Caco-2 (cell line): ENCODE results near the gene SNAPC4. TPM values are rescaled to one million over a fixed set of nuclear protein-coding genes. Genes with fewer than 3 reads are reported as not detected.
"Not testable (repeated sequence)": the region's sequence is repeated elsewhere in the genome, so short reads cannot be mapped to it uniquely, and the experiment has no call there.

ENCODE experiments used
- BruUV-seq: library from RNA; stranded (reverse); fragments of 400-500 nt; replicated peaks from 2 replicates; lab custom pipeline; 2021; lab: Mats Ljungman, UMichigan
- CTCF ChIA-PET: fragments of 300-600 bp; sonication (Branson Sonifier 250); formaldehyde crosslinking; loops from one replicate; lab custom pipeline; 2022; ENCODE audit warnings: antibody characterized with exemption; lab: Charles Lee
- POLR2A ChIA-PET: fragments of 300-600 bp; sonication (Branson Sonifier 250); formaldehyde crosslinking; loops from one replicate; lab custom pipeline; 2022; ENCODE audit warnings: antibody characterized with exemption; lab: Charles Lee
- DNase-seq, 2 experiments: peaks; one replicate each; pipeline versions ENCODE4 v3.0.0 to v3.0.0-alpha.2; 2020 to 2022
- H3K27me3 ChIP-seq: replicated peaks from 2 replicates; pipeline ENCODE4 v1.6.0; 2011; ENCODE audit warnings: low read length; ENCODE audit not compliant: control insufficient read depth, insufficient read depth
- H3K36me3 ChIP-seq: 2 replicates; pipeline ENCODE4 v1.5.1; 2011; ENCODE audit warnings: low read length; ENCODE audit not compliant: control insufficient read depth, insufficient read depth
- H3K4me1 ChIP-seq: fragments of 250-450 bp; sonication (Bioruptor Pico); 2 replicates; pipeline ENCODE4 v1.5.1; 2020; ENCODE audit warnings: mild to moderate bottlenecking
- H3K4me3 ChIP-seq: 2 replicates; pipeline ENCODE4 v1.5.1; 2011; ENCODE audit warnings: low read depth, mild to moderate bottlenecking, control low read depth, low read length
- H3K9me3 ChIP-seq: fragments of 250-450 bp; sonication (Bioruptor Pico); 2 replicates; pipeline ENCODE4 v1.5.1; 2020; ENCODE audit warnings: mild to moderate bottlenecking, moderate library complexity
- H3K27ac Mint-ChIP-seq: one replicate; pipeline ENCODE4 v1.8.0; 2022; ENCODE audit warnings: mixed read lengths; ENCODE audit not compliant: unreplicated experiment
- H3K27me3 Mint-ChIP-seq: one replicate; pipeline ENCODE4 v1.8.0; 2022; ENCODE audit warnings: mixed read lengths; ENCODE audit not compliant: insufficient read depth, unreplicated experiment
- H3K36me3 Mint-ChIP-seq: one replicate; pipeline ENCODE4 v1.8.0; 2022; ENCODE audit warnings: mild to moderate bottlenecking, mixed read lengths; ENCODE audit not compliant: insufficient read depth, unreplicated experiment
- H3K4me1 Mint-ChIP-seq: one replicate; pipeline ENCODE4 v1.8.0; 2022; ENCODE audit warnings: low read depth, mixed read lengths; ENCODE audit not compliant: unreplicated experiment
- H3K4me3 Mint-ChIP-seq: one replicate; pipeline ENCODE4 v1.8.0; 2022; ENCODE audit warnings: mild to moderate bottlenecking, moderate library complexity, mixed read lengths; ENCODE audit not compliant: unreplicated experiment
- H3K9me3 Mint-ChIP-seq: one replicate; pipeline ENCODE4 v1.8.0; 2022; ENCODE audit warnings: mixed read lengths; ENCODE audit not compliant: unreplicated experiment
- CTCF ChIP-seq, 2 experiments: fragments of 200-600 bp in 1 of 2; IDR thresholded peaks; 1 replicate in 1 of 2; 2 replicates in 1 of 2; pipeline versions ENCODE4 v1.5.1 to v1.8.0; 2011 to 2022; ENCODE audit warnings: antibody characterized with exemption in 1 of 2, control low read depth in 1 of 2, inconsistent platforms in 1 of 2, low read depth in 1 of 2, low read length in 1 of 2, mild to moderate bottlenecking in 1 of 2, moderate library complexity in 1 of 2; ENCODE audit not compliant: insufficient read depth in 1 of 2, severe bottlenecking in 1 of 2, unreplicated experiment in 1 of 2
- intact Hi-C: fragments of 100-400 bp; cut with micrococcal nuclease; formaldehyde crosslinking; loops from one replicate; pipeline ENCODE4 v1.10.0; 2022; ENCODE audit not compliant: unreplicated experiment
- total RNA-seq: library from RNA; stranded (reverse); gene quantifications from 2 replicates; pipeline ENCODE4 v1.2.3, GENCODE V29; 2022

Gene SNAPC4
- total RNA-seq, 1 experiment from 2014 or later: 15.3 TPM

DNA sequence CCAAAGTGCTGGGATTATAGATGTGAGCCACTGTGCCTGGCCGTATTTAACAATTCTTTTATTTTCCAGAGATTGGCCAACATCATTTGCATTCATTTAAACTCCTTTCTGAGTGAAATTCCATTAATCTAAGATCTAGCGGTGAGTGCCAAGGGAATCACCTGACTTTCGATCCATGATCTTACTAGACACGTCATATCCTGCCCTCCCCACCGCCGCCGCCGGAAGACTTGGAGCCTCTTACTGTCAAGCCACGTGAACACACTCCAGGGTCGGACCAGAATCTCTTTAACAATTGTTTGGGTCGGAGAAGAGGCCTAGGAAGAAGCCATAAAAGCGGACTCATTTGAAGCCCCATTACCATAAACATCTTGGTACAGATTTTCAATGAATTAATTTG lies 26.8 kb upstream of the SNAPC4 start:
- no peak for DNase-seq
- no TSS peak for BruUV-seq
- H3K36me3 Mint-ChIP-seq: peaks cover 73% of the 10 kb centered on the region

DNA sequence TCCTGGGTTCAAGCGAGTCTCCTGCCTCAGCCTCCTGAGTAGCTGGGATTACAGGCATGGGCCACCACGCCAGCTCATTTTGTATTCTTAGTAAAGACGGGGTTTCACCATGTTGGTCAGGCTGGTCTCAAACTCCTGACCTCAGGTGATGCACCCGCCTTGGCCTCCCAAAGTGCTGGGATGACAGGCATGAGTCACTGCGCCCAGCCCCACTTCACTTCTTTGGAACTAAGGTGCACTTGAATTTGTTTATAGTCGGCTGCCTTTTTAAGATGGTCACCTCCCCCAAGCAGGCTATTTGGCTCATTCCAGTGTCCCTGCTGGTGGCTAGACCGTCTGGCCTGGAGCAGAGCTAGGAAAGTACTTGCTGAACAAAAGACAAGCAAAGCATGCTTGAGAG lies 25.4 kb upstream of the SNAPC4 start:
- H3K4me1 Mint-ChIP-seq, H3K9me3 Mint-ChIP-seq, DNase-seq, intact Hi-C loops, H3K27me3 Mint-ChIP-seq, H3K27me3 ChIP-seq, H3K4me3 Mint-ChIP-seq, H3K4me3 ChIP-seq, BruUV-seq, H3K9me3 ChIP-seq, H3K36me3 ChIP-seq, POLR2A ChIA-PET, H3K27ac Mint-ChIP-seq, H3K4me1 ChIP-seq: not testable (repeated sequence)
- H3K36me3 Mint-ChIP-seq: peaks cover 83% of the 10 kb centered on the region
- CTCF ChIA-PET: interaction anchor here (0.7 kb wide), 1 partner anchor 659 kb away, joined by 3 read pairs; no protein-coding TSS in a partner anchor

More for the DNA sequence above, 26.8 kb upstream of the SNAPC4 start:
- POLR2A ChIA-PET: interaction anchor here (0.6 kb wide), 1 partner anchor 258 kb away, joined by 19 read pairs; no protein-coding TSS in a partner anchor
- no peaks in the 10 kb centered on the region for H3K27me3 Mint-ChIP-seq
- no peaks in the 10 kb centered on the region for H3K9me3 ChIP-seq
- H3K4me1 Mint-ChIP-seq: no peaks in the 10 kb centered on the region
- H3K4me3 Mint-ChIP-seq: no peak overlapping the region
- H3K9me3 Mint-ChIP-seq: no peaks in the 10 kb centered on the region
- H3K36me3 ChIP-seq: peaks cover 2% of the 10 kb centered on the region; the same call in 1 of the 2 replicates
- H3K4me1 ChIP-seq: no peaks in the 10 kb centered on the region
- intact Hi-C loops: no loop called here
- TF ChIP-seq CTCF (IDR thresholded peaks at IDR 0.05; ENCODE audit: insufficient read depth in 1 of 2, low read depth in 1 of 2, low read length in 1 of 2, severe bottlenecking in 1 of 2, unreplicated experiment in 1 of 2): no peak
- no peaks in the 10 kb centered on the region for H3K27me3 ChIP-seq
- H3K4me3 ChIP-seq: no peak overlapping the region
- H3K27ac Mint-ChIP-seq: no peak overlapping the region
- CTCF ChIA-PET: interaction anchor here (0.6 kb wide), 1 partner anchor 20 kb away, joined by 3 read pairs; no protein-coding TSS in a partner anchor

- TF ChIP-seq CTCF (IDR thresholded peaks at IDR 0.05; ENCODE audit: insufficient read depth in 1 of 2, low read depth in 1 of 2, low read length in 1 of 2, severe bottlenecking in 1 of 2, unreplicated experiment in 1 of 2): no peak
- Mint-ChIP-seq H3K9me3 (no peaks in the 10 kb centered on the region), H3K36me3 (peaks cover 83% of the 10 kb centered on the region), H3K4me3 (no peak overlapping the region), H3K27me3 (no peaks in the 10 kb centered on the region), H3K4me1 (no peaks in the 10 kb centered on the region), H3K27ac (no peak overlapping the region)
- intact Hi-C loops: no loop called here
- CTCF ChIA-PET: no interaction called here
- Histone ChIP-seq H3K4me3 (no peak overlapping the region), H3K36me3 (peaks cover 2% of the 10 kb centered on the region; the same call in 1 of the 2 replicates), H3K27me3 (no peaks in the 10 kb centered on the region), H3K4me1 (no peaks in the 10 kb centered on the region), H3K9me3 (no peaks in the 10 kb centered on the region)
- no TSS peak for BruUV-seq
- POLR2A ChIA-PET: no interaction called here
- no peak for DNase-seq
Measured at GRCh38 chr9:136424750-136425362, 24.9 kb upstream of the SNAPC4 start.
